Transverse colon (tissue), 4 donors: ENCODE data around the gene CDK14. TPM values are rescaled to one million over a fixed set of nuclear protein-coding genes. Genes with fewer than 3 reads are reported as not detected.

ENCODE experiments used
- DNase-seq: peaks from one replicate; pipeline ENCODE4 v3.0.0-alpha.2; 2019
- H3K27ac ChIP-seq, 4 donors: fragments of 200-600 bp; sonication (generic); 2 replicates each; pipeline ENCODE4 v1.5.1; 2016 to 2018; ENCODE audit warnings: inconsistent platforms in 4 of 4
- H3K27me3 ChIP-seq: fragments of 200-600 bp; sonication (generic); 2 replicates; pipeline ENCODE4 v1.5.1; 2017; ENCODE audit warnings: inconsistent platforms
- H3K36me3 ChIP-seq, 4 donors: fragments of 200-600 bp; sonication (generic); 2 replicates each; pipeline ENCODE4 v1.5.1; 2017 to 2019; ENCODE audit warnings: inconsistent platforms in 4 of 4
- H3K4me1 ChIP-seq, 4 donors: fragments of 200-600 bp; sonication (generic); 2 replicates each; pipeline ENCODE4 v1.5.1; 2017 to 2020; ENCODE audit warnings: inconsistent platforms in 4 of 4
- H3K4me3 ChIP-seq, 4 donors: fragments of 200-600 bp; sonication (generic); 1 replicate in 1 of 4; 2 replicates in 3 of 4; pipeline versions ENCODE4 v1.5.1 to v1.6.1; 2017 to 2019; ENCODE audit warnings: inconsistent platforms in 4 of 4
- H3K9me3 ChIP-seq, 2 donors: fragments of 200-600 bp; sonication (generic); 2 replicates each; pipeline ENCODE4 v1.5.1; 2017 to 2019; ENCODE audit warnings: inconsistent platforms in 2 of 2
- CTCF ChIP-seq, 5 experiments: fragments of 200-600 bp in 3 of 5; fragments of 450-650 bp in 2 of 5; sonication (generic) in 3 of 5; IDR thresholded peaks; 1 replicate in 2 of 5; 2 replicates in 3 of 5; pipeline ENCODE4 v1.5.1; 2016 to 2017; ENCODE audit warnings: antibody characterized with exemption in 5 of 5, inconsistent platforms in 3 of 5, mild to moderate bottlenecking in 2 of 5, moderate library complexity in 1 of 5
- EP300 ChIP-seq: sonication (generic); formaldehyde crosslinking; IDR thresholded peaks from one replicate; pipeline ENCODE4 v1.6.1; 2017; ENCODE audit warnings: antibody characterized with exemption, low read depth
- POLR2A ChIP-seq: fragments of 450-650 bp; IDR thresholded peaks from one replicate; pipeline ENCODE4 v1.6.1; 2016; ENCODE audit warnings: antibody characterized with exemption, mild to moderate bottlenecking, moderate library complexity
- POLR2AphosphoS5 ChIP-seq, 3 donors: sonication (generic); formaldehyde crosslinking; IDR thresholded peaks; one replicate each; pipeline ENCODE4 v1.6.1; 2016; ENCODE audit warnings: antibody characterized with exemption in 3 of 3
- WGBS, 2 donors: methylation state at CpG; one replicate each; pipeline ENCODE4 v1.1.5; 2018; ENCODE audit warnings: low coverage in 1 of 2; 5-methylcytosine and 5-hydroxymethylcytosine counted together
- in situ Hi-C, 4 donors: fragments of 200-750 bp; cut with MboI; loops; one replicate each; pipeline versions ENCODE4 v1.15.0 to v1.15.1; 2017; ENCODE audit warnings: low sequenced_read_pairs in 3 of 4, low pct_ligation_motif_present in 1 of 4, low pct_unique_long_range_greater_than_20kb in 1 of 4
- intact Hi-C: fragments of 100-400 bp; cut with DNase I; formaldehyde crosslinking; loops from one replicate; pipeline ENCODE4 v1.15.1; 2023; ENCODE audit warnings: low total_unique reads
- total RNA-seq, 4 donors: library from RNA; depleted of rRNA; stranded (reverse); fragments of >200 nt; gene quantifications; one replicate each; pipeline ENCODE4 v1.1.0, GENCODE V29; 2016

Gene CDK14
- total RNA-seq, 4 donors from 2014 or later, result 0.40 to 15.4 (median 4.8) TPM

GRCh38 chr7:90836937-90837336, 240.8 kb downstream of the CDK14 start:
- Histone ChIP-seq H3K4me1 (no peaks in the 10 kb centered on the region), H3K36me3 (no peaks in the 10 kb centered on the region), H3K27ac (no peak overlapping the region), H3K9me3 (no peaks in the 10 kb centered on the region), H3K4me3 (no peak overlapping the region), H3K27me3 (no peaks in the 10 kb centered on the region)
- in situ Hi-C loops, result no loop called here
- WGBS, 2 donors, result 94 to 96% methylated on average over 2 of the region's 2 CpGs
- no peak for DNase-seq
- TF ChIP-seq CTCF (IDR thresholded peaks at IDR 0.05) (no peak), POLR2AphosphoS5 (IDR thresholded peaks at IDR 0.05) (no peak), POLR2A (no peak), EP300 (no peak)
- intact Hi-C loops, result no loop called here

- no peaks in the 10 kb centered on the region for H3K36me3 ChIP-seq
- no peaks in the 10 kb centered on the region for H3K27me3 ChIP-seq
- 88 to 98% methylated on average over 5 to 8 of the region's 8 CpGs for WGBS, 2 donors
- no peak for DNase-seq
- no peaks in the 10 kb centered on the region for H3K9me3 ChIP-seq
- no peaks in the 10 kb centered on the region for H3K4me1 ChIP-seq
- no peak overlapping the region for H3K27ac ChIP-seq
- in situ Hi-C loops (no loop called here), intact Hi-C loops (no loop called here)
- TF ChIP-seq CTCF (IDR thresholded peaks at IDR 0.05) (no peak), POLR2A (no peak), POLR2AphosphoS5 (IDR thresholded peaks at IDR 0.05) (no peak), EP300 (no peak)
- H3K4me3 ChIP-seq, result no peak overlapping the region
These were observed 242.7 kb downstream of the CDK14 start for GRCh38 chr7:90838799-90839198.

- DNase-seq, result no peak
- 82 to 86% methylated on average over 1 of the region's 1 CpG for WGBS, 2 donors
- no peaks in the 10 kb centered on the region for H3K27me3 ChIP-seq
- in situ Hi-C loops, result no loop called here
- no peaks in the 10 kb centered on the region for H3K9me3 ChIP-seq
- H3K36me3 ChIP-seq, result no peaks in the 10 kb centered on the region
- H3K27ac ChIP-seq, result no peak overlapping the region
- intact Hi-C loops, result no loop called here
- no peak for TF ChIP-seq EP300
- no peak for TF ChIP-seq POLR2AphosphoS5 (IDR thresholded peaks at IDR 0.05)
- TF ChIP-seq POLR2A, result no peak
- no peak for TF ChIP-seq CTCF (IDR thresholded peaks at IDR 0.05)
- H3K4me3 ChIP-seq, result no peak overlapping the region
- no peaks in the 10 kb centered on the region for H3K4me1 ChIP-seq
These were observed 243.2 kb downstream of the CDK14 start for GRCh38 chr7:90839316-90839715.

- H3K36me3 ChIP-seq, result no peaks in the 10 kb centered on the region
- no peaks in the 10 kb centered on the region for H3K27me3 ChIP-seq
- intact Hi-C loops, result no loop called here
- TF ChIP-seq POLR2AphosphoS5 (IDR thresholded peaks at IDR 0.05) (no peak), EP300 (no peak), CTCF (IDR thresholded peaks at IDR 0.05) (no peak), POLR2A (no peak)
- no peak overlapping the region for H3K27ac ChIP-seq
- DNase-seq, result no peak
- H3K4me1 ChIP-seq, result no peaks in the 10 kb centered on the region
- H3K9me3 ChIP-seq, result no peaks in the 10 kb centered on the region
- in situ Hi-C loops, result no loop called here
- no peak overlapping the region for H3K4me3 ChIP-seq
- 89 to 90% methylated on average over 3 of the region's 3 CpGs for WGBS, 2 donors
These were observed 243.7 kb downstream of the CDK14 start for GRCh38 chr7:90839727-90840291.
